ENCODE data around the gene CAPRIN1. TPM values are rescaled to one million over a fixed set of nuclear protein-coding genes. Genes with fewer than 3 reads are reported as not detected.

Gene CAPRIN1
- total and polyA plus RNA-seq, 10 of the 15 experiments (the other 5 are each of a cell fraction or from before 2014, with no cell fraction given) = 50.4 to 228 (median 191) TPM

DNA sequence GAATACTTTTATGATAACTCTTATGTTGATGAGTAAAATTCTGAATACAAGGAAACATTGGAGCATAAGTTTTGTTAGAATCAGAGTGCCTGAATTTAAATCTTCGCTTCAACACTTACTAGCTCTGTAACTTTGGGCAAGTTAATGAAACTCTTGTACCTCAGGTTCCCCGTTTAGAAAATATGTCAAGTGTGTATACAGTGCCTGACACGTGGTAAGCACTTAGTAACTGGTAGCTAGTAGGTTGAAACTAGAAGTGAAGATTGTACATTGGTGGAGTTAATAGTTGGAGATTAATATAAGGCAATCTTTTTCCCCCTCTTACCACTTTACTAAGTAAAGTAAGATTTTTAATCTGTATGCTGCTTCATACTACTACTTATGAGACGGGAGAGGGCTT is 29.1 kb downstream of the CAPRIN1 start:
- no peak for DNase-seq (ENCODE audit: low read depth, low spot score)
- RAD21 ChIA-PET (ENCODE audit: unreplicated experiment) = interaction anchor here (0.7 kb wide), 1 partner anchor 22 kb away, joined by 3 read pairs; no protein-coding TSS in a partner anchor
- intact Hi-C loops (cut with micrococcal nuclease; ENCODE audit: unreplicated experiment) = no loop called here
- Histone ChIP-seq H3K9ac (ENCODE audit: control insufficient read depth, insufficient read depth, low read length) (no peak overlapping the region), H3K27me3 (replicated peaks in 1 of 2; ENCODE audit: control insufficient read depth in 2 of 2, insufficient read depth in 2 of 2, low read length in 1 of 2) (no peaks in the 10 kb centered on the region), H3K27ac (ENCODE audit: control insufficient read depth, insufficient read depth) (no peak overlapping the region), H3K4me1 (ENCODE audit: control insufficient read depth, insufficient read depth, low read length) (no peaks in the 10 kb centered on the region), H3K79me2 (ENCODE audit: control insufficient read depth, insufficient read depth, low read length) (peaks cover 2% of the 10 kb centered on the region), H4K20me1 (ENCODE audit: control insufficient read depth, insufficient read depth) (no peaks in the 10 kb centered on the region), H3K36me3 (ENCODE audit: control insufficient read depth in 2 of 2, insufficient read depth in 2 of 2, low read length in 1 of 2) (peaks cover 15 to 52% of the 10 kb centered on the region in 2 experiments), H2AFZ (ENCODE audit: control insufficient read depth, low read depth, low read length) (no peak overlapping the region), H3K4me2 (ENCODE audit: control insufficient read depth, insufficient read depth) (no peak overlapping the region), H3K4me3 (no peak overlapping the region), H3K9me3 (replicated peaks; ENCODE audit: control insufficient read depth, insufficient read depth, low read length) (no peaks in the 10 kb centered on the region)
- POLR2A ChIA-PET = interaction anchor here (0.7 to 1.2 kb wide), 4 partner anchors 9 to 214 kb away, joined by 3 read pairs; no protein-coding TSS in a partner anchor
- ATAC-seq = no peak
- no peak for TF ChIP-seq ETV6 (conservative IDR thresholded peaks at IDR 0.05 in 1 of 2, IDR thresholded peaks at IDR 0.05 in 1 of 2; ENCODE audit: borderline replicate concordance in 1 of 2, low read depth in 1 of 2)
- TF ChIP-seq SUZ12 (IDR thresholded peaks at IDR 0.05; ENCODE audit: unreplicated experiment) = no peak
- no TSS peak for BruUV-seq (replicated peaks)
- SMC1A ChIA-PET (ENCODE audit: uncharacterized antibody, unreplicated experiment) = interaction anchor here (0.7 to 1.4 kb wide), 9 partner anchors 9 to 317 kb away, joined by 3 to 6 read pairs (median 3); partner anchors contain the start of gene ABTB2
- WGBS (ENCODE audit: insufficient coverage, insufficient replicate concordance, low lambda C conversion rate, missing lambda C conversion rate) = 97% methylated on average over 4 of the region's 4 CpGs
- CTCF ChIA-PET = interaction anchor here (0.9 to 1.1 kb wide), 4 partner anchors 9 to 272 kb away, joined by 3 to 4 read pairs (median 4); no protein-coding TSS in a partner anchor
- in situ Hi-C loops (cut with MboI) = no loop called here
- FAIRE-seq = no peak

DNA sequence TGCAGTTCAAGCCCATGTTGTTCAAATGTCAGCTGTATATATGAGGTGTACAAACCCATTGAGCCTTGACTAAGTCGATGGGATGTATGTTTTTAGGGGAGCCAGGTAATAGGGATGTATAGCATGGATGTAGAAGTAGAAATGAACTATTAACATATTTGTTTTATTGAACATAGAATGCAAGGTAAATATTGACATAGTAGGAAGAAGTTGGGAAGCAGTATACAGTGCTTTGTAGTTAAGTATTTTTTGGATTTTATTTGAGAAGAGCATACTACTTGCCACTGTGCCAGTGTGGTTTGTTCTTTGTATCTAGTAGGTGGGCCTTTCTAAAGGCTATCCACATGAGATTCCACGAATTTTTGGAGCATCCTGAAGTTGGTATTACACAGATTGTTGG is 33.1 kb downstream of the CAPRIN1 start:
- CTCF ChIA-PET = interaction anchor here (0.8 to 1.3 kb wide), 2 partner anchors 88 to 383 kb away, joined by 3 to 5 read pairs; no protein-coding TSS in a partner anchor
- intact Hi-C loops (cut with micrococcal nuclease; ENCODE audit: unreplicated experiment) (no loop called here), in situ Hi-C loops (cut with MboI) (no loop called here)
- TF ChIP-seq TARDBP (IDR thresholded peaks at IDR 0.05; ENCODE audit: borderline replicate concordance) (no peak), NR2F1 (conservative IDR thresholded peaks at IDR 0.05) (no peak), HDAC2 (IDR thresholded peaks at IDR 0.05) (no peak), SP1 (IDR thresholded peaks at IDR 0.05; ENCODE audit: low read depth, low read length) (no peak), EP300 (IDR thresholded peaks at IDR 0.05; ENCODE audit: borderline replicate concordance in 1 of 2, control insufficient read depth in 1 of 2, low read depth in 2 of 2, low read length in 2 of 2) (no peak), MEF2A (IDR thresholded peaks at IDR 0.05; ENCODE audit: insufficient read depth, low read depth, low read length) (no peak), ASH2L (IDR thresholded peaks at IDR 0.05; ENCODE audit: borderline replicate concordance, low read depth) (no peak), EGR1 (IDR thresholded peaks at IDR 0.05; ENCODE audit: borderline replicate concordance in 1 of 2, low read depth in 2 of 2, low read length in 2 of 2) (no peak), CREB1 (IDR thresholded peaks at IDR 0.05; ENCODE audit: low read depth) (no peak), RCOR1 (conservative IDR thresholded peaks at IDR 0.05; ENCODE audit: low read depth, low read length) (no peak), SUPT20H (IDR thresholded peaks at IDR 0.05; ENCODE audit: borderline replicate concordance, control insufficient read depth, low read depth, low read length) (no peak), JUNB (IDR thresholded peaks at IDR 0.05) (no peak), STAT3 (IDR thresholded peaks at IDR 0.05; ENCODE audit: low read depth, low read length) (no peak)

More for the DNA sequence above, 33.1 kb downstream of the CAPRIN1 start:
- no peak overlapping the region for H3K27ac ChIP-seq (ENCODE audit: control insufficient read depth, insufficient read depth)
- no peaks in the 10 kb centered on the region for H3K4me1 ChIP-seq (ENCODE audit: control insufficient read depth, insufficient read depth, low read length)
- ChIA-PET POLR2A (interaction anchor here (0.6 to 1.2 kb wide), 3 partner anchors 11 to 22 kb away, joined by 3 to 5 read pairs (median 4); no protein-coding TSS in a partner anchor), SMC1A (ENCODE audit: uncharacterized antibody, unreplicated experiment) (interaction anchor here (0.6 to 3.3 kb wide), 9 partner anchors 13 to 383 kb away, joined by 3 to 11 read pairs (median 3); no protein-coding TSS in a partner anchor), RAD21 (ENCODE audit: unreplicated experiment) (interaction anchor here (1.0 kb wide), 1 partner anchor 32 kb away, joined by 3 read pairs; no protein-coding TSS in a partner anchor)
- no peaks in the 10 kb centered on the region; the same call in 1 of the 2 replicates for H3K79me2 ChIP-seq (ENCODE audit: control insufficient read depth, insufficient read depth, low read length)
- no peak overlapping the region for H2AFZ ChIP-seq (ENCODE audit: control insufficient read depth, low read depth, low read length)
- BruUV-seq (replicated peaks) = no TSS peak
- H3K4me2 ChIP-seq (ENCODE audit: control insufficient read depth, insufficient read depth) = no peak overlapping the region
- WGBS (ENCODE audit: insufficient coverage, insufficient replicate concordance, low lambda C conversion rate, missing lambda C conversion rate) = 98% methylated on average over 2 of the region's 2 CpGs
- ATAC-seq = no peak
- H3K9me3 ChIP-seq (replicated peaks; ENCODE audit: control insufficient read depth, insufficient read depth, low read length) = no peaks in the 10 kb centered on the region
- no peak for FAIRE-seq
- no peaks in the 10 kb centered on the region for H4K20me1 ChIP-seq (ENCODE audit: control insufficient read depth, insufficient read depth)
- H3K4me3 ChIP-seq = no peak overlapping the region
- H3K36me3 ChIP-seq (ENCODE audit: control insufficient read depth in 2 of 2, insufficient read depth in 2 of 2, low read length in 1 of 2) = peaks cover 12 to 52% of the 10 kb centered on the region in 2 experiments
- no peaks in the 10 kb centered on the region for H3K27me3 ChIP-seq (replicated peaks in 1 of 2; ENCODE audit: control insufficient read depth in 2 of 2, insufficient read depth in 2 of 2, low read length in 1 of 2)
- DNase-seq (ENCODE audit: low read depth, low spot score) = no peak
- H3K9ac ChIP-seq (ENCODE audit: control insufficient read depth, insufficient read depth, low read length) = no peak overlapping the region

All from GM12878 (cell line).